Renal cortical epithelial cell (primary cell): ENCODE measurements around the gene CCDC82. TPM values are rescaled to one million over a fixed set of nuclear protein-coding genes. Genes with fewer than 3 reads are reported as not detected.
"Not testable (repeated sequence)": the region's sequence is repeated elsewhere in the genome, so short reads cannot be mapped to it uniquely, and the experiment has no call there.

Source experiments
- DNase-seq: peaks from one replicate; pipeline ENCODE4 v3.0.0-alpha.2; 2011; ENCODE audit warnings: low read depth
- total RNA-seq: library from RNA; depleted of rRNA; stranded (reverse); fragments of >200 nt; gene quantifications from 2 replicates; pipeline ENCODE4 v1.2.3, GENCODE V29; 2014

Gene CCDC82
- 20.0 and 42.2 TPM in 2 replicates for total RNA-seq

DNA sequence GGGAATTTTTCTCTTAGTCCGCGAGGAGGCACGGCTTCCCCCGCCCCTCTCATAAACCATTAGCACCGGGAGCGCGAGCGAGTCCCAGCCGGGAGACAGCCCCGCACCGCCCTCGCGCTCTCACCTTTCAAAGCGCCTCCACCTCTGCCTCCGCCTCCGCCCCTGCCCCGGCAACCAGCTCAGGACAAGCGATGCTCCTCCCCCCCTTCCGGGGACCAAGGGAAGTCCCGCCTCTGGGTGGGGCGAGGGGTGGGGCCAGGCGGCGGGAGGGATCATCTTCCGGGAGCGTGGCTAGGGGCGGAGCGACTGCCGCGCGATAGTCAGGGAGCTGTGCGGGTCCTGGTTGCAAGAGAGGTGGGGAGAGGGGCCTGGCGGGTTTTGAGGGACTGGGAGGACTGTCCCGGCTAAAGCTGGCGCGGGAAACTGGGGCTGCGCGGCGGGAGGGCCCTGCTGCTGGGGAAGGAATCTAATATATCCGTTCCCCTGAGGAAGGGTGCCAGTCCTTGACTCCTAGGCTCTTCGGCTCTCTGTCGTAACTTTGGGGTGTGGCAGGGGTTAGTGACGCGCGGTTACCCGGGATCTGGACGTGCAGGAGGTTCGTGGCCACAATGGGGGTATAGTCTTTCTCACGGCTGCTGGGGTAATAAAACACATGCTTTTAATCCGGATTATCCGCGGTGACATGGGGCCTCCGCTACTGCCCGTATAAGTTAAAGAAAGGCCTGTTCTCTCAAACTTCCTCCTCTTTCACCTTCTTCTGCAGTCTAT is at the start of gene CCDC82, which contains the start of gene JRKL:
TSS of gene CCDC82 (minus strand) at position 193 of the 768 bp plus-strand sequence. CDS start 5,165 bp downstream, outside the sequence.
TSS of gene JRKL (plus strand) at position 294 of the 768 bp plus-strand sequence. CDS start 637 bp downstream, outside the sequence.
- peak; percentile 84 for DNase-seq

- DNase-seq: not testable (repeated sequence)
Observed at GRCh38 chr11:96432654-96433053, 42.9 kb upstream of the CCDC82 start.

DNA sequence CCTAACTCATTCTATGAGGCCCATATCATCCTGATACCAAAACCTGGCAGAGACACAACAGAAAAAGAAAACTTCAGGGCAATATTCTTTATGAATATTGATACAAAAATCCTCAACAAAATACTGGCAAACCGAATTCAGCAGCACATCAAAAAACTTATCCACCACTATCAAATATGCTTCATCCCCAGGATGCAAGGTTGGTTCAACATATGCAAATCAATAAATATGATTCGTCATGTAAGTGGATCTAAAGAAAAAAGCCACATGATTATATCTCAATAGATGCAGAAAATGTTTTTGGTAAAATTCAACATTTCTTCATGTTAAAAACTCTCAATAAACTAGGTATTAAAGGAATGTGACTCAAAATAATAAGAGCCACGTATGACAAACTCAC is 41.0 kb upstream of the CCDC82 start:
- DNase-seq: no peak

GRCh38 chr11:96424693-96425092 is 35.0 kb upstream of the CCDC82 start:
- peak; percentile 57 for DNase-seq

DNA sequence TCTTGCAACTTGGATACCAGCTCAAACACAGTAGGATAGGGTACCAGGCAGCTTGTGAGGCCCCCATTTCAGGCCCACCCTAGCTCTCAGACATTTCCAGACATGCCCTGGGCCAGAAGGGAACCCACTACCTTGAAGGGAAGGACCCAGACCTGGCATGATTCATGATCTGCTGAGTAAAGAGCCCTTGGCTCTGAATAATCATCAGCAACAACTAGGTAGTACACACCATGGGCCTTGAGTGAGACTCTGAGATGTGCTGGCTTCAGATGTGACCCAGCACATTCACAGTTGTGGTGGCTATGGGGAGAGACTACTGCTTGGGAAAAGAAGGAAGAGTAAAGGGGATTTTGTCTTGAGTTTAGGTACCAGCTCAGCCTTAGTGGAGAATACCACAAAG is 23.7 kb upstream of the CCDC82 start:
- peak; percentile 4 for DNase-seq

DNA sequence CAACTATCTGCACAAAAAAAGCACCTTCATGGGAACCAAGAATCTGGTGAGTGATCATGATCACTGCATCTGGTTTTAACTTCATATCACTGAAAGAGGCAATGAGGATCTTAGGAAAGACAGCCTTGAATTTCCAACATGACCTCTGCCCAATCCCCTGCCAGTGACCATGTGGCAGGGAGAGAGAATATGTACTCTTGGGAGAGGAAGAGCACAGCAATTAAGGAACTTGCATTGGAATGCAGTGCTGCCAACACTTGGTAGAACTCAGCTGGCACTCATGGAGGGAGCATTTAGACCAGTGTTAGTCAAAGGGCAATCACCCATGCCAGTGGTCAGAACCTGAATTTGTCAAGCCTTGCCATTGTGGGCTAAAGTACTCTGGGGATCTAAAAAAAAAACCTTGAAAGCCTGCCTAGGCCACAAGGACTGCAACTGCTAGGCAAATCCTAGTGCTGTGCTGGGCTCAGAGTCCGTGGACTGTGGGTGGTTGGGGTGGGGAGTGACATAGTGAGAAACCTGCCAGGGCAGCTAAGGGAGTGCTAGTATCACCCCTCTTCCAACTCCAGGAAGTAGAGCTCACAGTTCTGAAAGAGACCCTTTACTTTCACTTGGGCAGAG is 23.2 kb upstream of the CCDC82 start:
- DNase-seq: peak; percentile 70

GRCh38 chr11:96411412-96411811 is 21.7 kb upstream of the CCDC82 start:
- DNase-seq: not testable (repeated sequence)

- DNase-seq: no peak
Observed at GRCh38 chr11:96400697-96401096, 11.0 kb upstream of the CCDC82 start.

- DNase-seq: no peak
Observed at GRCh38 chr11:96397863-96398262, 8.2 kb upstream of the CCDC82 start.

GRCh38 chr11:96396637-96397036 is 6.9 kb upstream of the CCDC82 start:
- DNase-seq: no peak

- DNase-seq: no peak
Observed at GRCh38 chr11:96394773-96395172, 5.1 kb upstream of the CCDC82 start.

DNA sequence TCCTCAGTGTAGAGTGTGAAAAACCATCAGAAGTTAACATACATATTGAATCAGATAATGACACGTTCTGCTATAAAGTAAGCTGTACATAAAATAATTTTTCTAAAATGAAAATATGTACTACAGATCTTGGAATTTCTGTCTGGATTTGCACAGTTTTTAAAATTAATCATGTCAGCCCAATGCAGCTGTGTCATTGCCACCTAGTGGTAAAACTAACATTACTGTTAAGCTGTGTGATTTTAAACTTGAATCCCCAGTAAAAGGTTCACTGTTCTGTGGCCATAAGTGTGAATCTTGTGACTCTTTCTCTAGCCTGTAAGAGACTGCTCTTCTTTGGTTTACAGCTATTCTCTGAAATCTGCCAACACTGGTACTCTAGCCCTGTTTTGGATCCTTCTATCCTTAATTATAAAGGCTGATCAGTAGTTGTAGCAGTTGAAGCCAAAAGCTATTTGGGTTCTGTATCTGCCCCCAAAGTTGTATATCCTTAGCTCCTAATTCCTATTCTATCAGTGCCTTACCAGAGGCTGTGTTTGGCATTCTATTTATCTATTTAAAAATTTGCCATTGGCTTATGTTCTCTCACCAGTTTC is 4.1 kb upstream of the CCDC82 start:
- DNase-seq: peak; percentile 57

DNA sequence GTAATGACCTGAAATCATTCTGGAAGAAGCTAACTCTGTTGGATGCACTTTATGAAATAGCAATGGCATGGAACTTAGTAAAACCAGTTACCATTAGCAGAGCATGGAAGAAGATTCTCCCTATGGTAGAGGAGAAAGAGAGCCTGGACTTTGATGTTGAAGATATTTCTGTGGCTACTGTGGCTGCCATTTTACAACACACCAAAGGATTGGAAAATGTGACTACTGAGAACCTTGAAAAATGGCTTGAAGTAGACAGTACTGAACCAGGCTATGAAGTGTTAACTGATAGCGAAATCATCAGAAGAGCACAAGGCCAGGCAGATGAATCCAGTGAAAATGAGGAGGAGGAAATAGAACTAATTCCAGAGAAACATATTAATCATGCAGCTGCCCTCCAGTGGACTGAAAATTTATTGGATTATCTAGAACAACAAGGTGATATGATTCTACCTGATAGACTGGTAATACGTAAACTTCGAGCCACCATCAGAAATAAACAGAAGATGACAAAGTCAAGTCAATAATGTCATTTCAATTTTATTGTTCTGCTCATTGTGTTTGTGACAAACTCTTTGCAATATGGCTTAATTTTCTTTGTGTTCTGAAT is 2.1 kb upstream of the CCDC82 start:
- DNase-seq: peak; percentile 10

DNA sequence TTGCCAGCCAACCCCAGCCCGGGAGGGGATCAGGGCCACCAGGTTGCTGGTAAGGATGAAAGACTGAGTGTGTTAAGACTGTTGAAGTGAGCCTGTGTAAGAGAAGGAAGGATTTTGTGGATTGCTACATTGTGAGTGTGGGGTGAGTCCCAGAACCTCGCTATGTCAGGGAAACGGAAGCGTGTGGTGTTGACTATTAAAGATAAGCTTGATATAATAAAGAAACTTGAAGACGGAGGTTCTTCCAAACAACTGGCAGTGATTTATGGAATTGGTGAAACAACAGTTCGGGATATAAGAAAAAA is 728 bp upstream of the CCDC82 start:
- peak; percentile 11 for DNase-seq

DNA sequence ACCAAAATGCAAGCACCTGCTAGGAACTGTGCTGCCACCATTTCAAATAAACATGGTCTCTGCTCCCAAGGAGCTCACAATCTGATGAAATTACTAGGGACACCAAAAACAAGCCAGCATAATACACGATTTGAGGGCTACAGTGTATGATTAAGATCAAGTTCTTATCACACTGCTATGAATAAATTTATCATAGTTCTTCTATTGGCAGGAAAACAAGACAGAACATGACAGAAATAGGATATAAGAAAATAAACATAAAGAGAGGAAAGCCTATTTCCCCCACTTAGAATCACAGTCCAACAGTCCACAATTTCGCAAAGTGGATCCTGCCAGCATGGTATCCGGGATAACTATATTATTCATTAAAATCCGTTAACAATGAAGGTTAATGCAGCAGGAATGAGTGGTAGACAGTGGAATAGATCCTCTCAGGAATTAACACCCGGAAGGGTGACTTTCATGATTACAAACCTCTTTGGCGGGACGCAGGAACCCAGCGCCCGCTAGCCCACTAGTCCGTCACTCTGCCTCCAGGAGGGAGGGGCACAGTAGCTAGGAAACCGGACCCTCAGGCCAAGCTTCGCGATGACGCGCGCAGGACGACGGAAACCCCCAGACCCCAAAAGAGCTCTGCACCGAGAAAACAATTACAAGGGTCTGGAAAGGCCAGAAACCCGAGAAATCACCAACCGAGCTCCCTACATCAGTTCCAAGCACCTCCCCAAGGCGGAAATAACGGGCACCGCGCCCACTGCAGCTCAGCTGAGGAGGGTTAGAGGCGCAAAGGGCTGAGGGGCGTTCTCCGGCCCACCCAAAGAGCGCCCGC is 607 bp downstream of the CCDC82 start:
- peak; percentile 25 for DNase-seq

GRCh38 chr11:96385187-96385586 is 4.5 kb downstream of the CCDC82 start:
- DNase-seq: no peak

DNA sequence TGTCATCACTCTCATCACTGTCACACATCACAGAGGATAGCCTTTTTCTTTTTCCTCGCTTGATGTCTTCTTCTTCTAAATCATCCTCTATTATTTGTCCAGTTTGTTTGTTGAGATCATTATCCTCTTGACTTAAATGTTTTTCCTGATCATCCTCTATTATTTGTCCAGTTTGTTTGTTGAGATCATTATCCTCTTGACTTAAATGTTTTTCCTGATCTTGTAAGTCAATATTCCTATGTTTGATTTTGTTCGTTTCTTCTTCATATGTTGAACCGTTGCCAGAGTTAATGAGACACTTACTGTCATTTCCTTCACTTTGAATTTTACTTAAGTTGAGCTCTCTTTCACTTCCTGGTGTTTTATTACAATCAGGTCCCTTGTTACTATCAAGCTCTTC is 5.6 kb downstream of the CCDC82 start:
- no peak for DNase-seq

DNA sequence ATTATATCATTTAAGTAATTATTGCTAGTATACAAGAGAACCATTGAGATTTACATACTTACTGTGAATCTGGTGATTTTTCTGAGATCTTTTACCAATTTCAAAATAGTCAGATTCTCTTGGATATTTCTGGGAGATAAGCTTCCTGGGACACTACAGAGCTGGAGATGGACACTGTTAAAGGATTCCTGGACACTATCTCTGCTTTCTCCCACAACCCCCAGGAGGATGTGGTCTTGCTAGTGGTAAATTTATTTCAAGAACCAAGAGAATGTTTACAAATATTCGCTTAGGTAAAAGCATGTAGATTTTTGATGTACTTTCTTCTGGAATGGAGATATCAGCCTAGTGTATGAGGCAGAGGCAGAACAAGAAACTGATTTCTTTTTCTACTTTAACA is 12.9 kb downstream of the CCDC82 start:
- DNase-seq: no peak

DNA sequence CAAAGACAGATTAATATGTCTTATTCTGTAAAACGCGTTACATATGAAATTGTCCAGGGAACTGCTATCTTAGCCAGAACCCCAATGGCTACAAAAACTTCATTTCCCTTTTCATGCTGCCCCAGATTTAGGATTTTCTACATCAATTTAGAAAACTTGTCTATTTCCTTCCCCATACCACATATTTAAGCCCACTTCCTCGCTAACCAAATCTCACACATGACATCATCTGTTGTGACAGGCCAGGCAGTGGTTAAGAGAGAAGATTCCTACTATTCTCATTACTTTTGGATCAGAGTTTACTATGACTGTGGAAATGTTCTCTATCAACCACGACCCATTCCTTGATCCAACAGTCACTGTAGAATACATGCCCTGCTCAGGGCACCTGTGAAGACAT is 15.9 kb downstream of the CCDC82 start:
- no peak for DNase-seq

GRCh38 chr11:96367342-96367741 is 22.4 kb downstream of the CCDC82 start:
- DNase-seq: no peak

GRCh38 chr11:96366024-96366423 is 23.7 kb downstream of the CCDC82 start:
- DNase-seq: no peak

DNA sequence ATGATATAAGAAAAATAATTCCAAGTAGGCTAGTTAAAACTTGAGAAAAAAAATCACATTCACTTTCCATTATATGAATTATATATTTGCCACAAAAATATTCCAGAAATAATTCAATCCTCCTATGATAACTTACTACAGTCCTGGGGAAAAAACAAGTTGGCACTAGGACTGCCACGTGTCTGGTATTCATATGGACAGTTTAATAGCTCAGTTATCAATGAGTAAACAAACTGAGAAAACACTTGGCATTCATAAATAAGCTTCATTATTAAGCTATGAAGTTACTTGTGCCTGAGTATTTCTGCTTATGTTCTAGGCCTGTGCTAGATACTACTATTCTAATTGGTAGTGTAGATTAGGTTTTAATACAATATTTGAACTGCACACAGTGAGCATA is 24.2 kb downstream of the CCDC82 start:
- no peak for DNase-seq
